ENCODE data around the gene HELLS. TPM values are rescaled to one million over a fixed set of nuclear protein-coding genes. Genes with fewer than 3 reads are reported as not detected.

HELLS gene
- total RNA-seq, 2 experiments from 2014 or later = 157 to 164 TPM

- Mint-ChIP-seq H3K36me3 (ENCODE audit: low read depth) (no peaks in the 10 kb centered on the region), H3K27me3 (ENCODE audit: low read depth) (no peaks in the 10 kb centered on the region), H3K4me3 (no peak overlapping the region), H3K4me1 (ENCODE audit: low read depth) (no peaks in the 10 kb centered on the region), H3K27ac (no peak overlapping the region), H3K9me3 (ENCODE audit: insufficient read depth) (peaks cover 4% of the 10 kb centered on the region)
- DNase-seq (no peak), ATAC-seq (no peak)
- CTCF ChIA-PET = no interaction called here
- POLR2A ChIA-PET = no interaction called here
Observed at GRCh38 chr10:94641480-94641879, 95.9 kb downstream of the HELLS start.

DNA sequence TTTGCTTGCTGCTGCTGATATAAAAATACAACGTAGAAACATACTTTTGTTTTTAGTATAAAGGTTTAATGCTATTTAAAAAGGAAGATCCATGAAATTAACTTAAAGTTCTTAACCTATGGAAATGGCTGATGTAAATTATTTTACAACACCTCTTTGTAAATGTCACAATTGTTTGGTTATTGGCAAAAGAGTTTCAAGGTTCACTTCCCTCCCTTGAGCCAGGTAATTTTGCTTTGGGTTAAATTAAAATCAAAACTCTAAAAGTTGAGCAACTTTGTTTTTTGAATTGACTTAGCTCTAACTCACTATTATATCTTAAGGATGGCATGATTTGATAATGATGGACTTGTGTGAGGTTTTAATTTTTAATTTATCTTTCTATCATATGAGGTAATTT is 98.8 kb downstream of the HELLS start:
- Mint-ChIP-seq H3K27ac (no peak overlapping the region), H3K4me1 (ENCODE audit: low read depth) (no peaks in the 10 kb centered on the region), H3K27me3 (ENCODE audit: low read depth) (no peaks in the 10 kb centered on the region), H3K9me3 (ENCODE audit: insufficient read depth) (no peaks in the 10 kb centered on the region), H3K4me3 (no peak overlapping the region), H3K36me3 (ENCODE audit: low read depth) (no peaks in the 10 kb centered on the region)
- ChIA-PET POLR2A (no interaction called here), CTCF (no interaction called here)
- DNase-seq (no peak), ATAC-seq (no peak)

DNA sequence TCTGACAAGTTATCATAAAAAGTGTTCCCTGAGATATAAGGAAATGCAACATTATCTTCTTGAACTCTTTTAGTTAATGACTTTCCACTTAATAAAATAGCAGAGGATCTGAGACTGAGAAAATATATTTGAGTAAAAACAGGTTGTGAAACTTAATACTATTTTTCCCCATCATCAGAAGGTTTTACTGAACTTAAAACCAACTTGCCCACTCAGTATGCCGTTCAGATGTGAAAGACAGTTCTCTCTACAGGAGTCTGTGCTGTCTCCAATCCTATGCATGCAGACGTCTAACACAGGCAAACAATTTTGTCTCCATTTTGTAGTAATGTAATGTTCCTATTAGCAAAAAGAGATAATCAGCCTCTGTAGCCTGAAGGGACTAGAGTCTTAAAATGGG is 99.7 kb downstream of the HELLS start:
- no peak overlapping the region for H3K27ac Mint-ChIP-seq
- POLR2A ChIA-PET = no interaction called here
- CTCF ChIA-PET = no interaction called here
- ATAC-seq (no peak), DNase-seq (no peak)
- H3K36me3 Mint-ChIP-seq (ENCODE audit: low read depth) = no peaks in the 10 kb centered on the region
- H3K27me3 Mint-ChIP-seq (ENCODE audit: low read depth) = no peaks in the 10 kb centered on the region
- H3K4me3 Mint-ChIP-seq = no peak overlapping the region
- no peaks in the 10 kb centered on the region for H3K4me1 Mint-ChIP-seq (ENCODE audit: low read depth)
- H3K9me3 Mint-ChIP-seq (ENCODE audit: insufficient read depth) = no peaks in the 10 kb centered on the region

Other genes starting within 250 kb of the HELLS start
- 10 to 100 TPM; 21.6 to 22.2 TPM for gene NOC3L, start 182.8 kb upstream of the HELLS start, total RNA-seq
- gene TBC1D12, start 143.2 kb upstream of the HELLS start, total RNA-seq = under 1 TPM in 1 of 2 experiments, not detected in 1; 0.05 TPM
- gene CYP2C18, start 137.9 kb downstream of the HELLS start, total RNA-seq = not detected
- not detected for gene CYP2C19, start 216.9 kb downstream of the HELLS start, total RNA-seq

Data from activated CD8-positive, alpha-beta T cell treated with anti-CD3 and anti-CD28 coated beads, Interleukin-2, amount 10 ng/mL, durations not matched to agents 7 days and 5 days (primary cell).